Measurements from ENCODE around the gene SERTAD2.

- TF ChIP-seq, protein P1, sequence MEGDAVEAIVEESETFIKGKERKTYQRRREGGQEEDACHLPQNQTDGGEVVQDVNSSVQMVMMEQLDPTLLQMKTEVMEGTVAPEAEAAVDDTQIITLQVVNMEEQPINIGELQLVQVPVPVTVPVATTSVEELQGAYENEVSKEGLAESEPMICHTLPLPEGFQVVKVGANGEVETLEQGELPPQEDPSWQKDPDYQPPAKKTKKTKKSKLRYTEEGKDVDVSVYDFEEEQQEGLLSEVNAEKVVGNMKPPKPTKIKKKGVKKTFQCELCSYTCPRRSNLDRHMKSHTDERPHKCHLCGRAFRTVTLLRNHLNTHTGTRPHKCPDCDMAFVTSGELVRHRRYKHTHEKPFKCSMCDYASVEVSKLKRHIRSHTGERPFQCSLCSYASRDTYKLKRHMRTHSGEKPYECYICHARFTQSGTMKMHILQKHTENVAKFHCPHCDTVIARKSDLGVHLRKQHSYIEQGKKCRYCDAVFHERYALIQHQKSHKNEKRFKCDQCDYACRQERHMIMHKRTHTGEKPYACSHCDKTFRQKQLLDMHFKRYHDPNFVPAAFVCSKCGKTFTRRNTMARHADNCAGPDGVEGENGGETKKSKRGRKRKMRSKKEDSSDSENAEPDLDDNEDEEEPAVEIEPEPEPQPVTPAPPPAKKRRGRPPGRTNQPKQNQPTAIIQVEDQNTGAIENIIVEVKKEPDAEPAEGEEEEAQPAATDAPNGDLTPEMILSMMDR (IDR thresholded peaks at IDR 0.05): no peak
- TF ChIP-seq POLR2A (IDR thresholded peaks at IDR 0.05): no peak
Measured at GRCh38 chr2:64598226-64598625, 55.5 kb downstream of the SERTAD2 start.
